ENCODE results near the gene TMEM92. TPM values are rescaled to one million over a fixed set of nuclear protein-coding genes. Genes with fewer than 3 reads are reported as not detected.

Gene TMEM92
- total and polyA plus RNA-seq, 2 of the 13 experiments (the other 11 are each of a cell fraction or from before 2014, with no cell fraction given) = 0.07 TPM; not detected in 1

GRCh38 chr17:50310455-50311111 lies 36.3 kb downstream of the TMEM92 start (continued):
- TF ChIP-seq ZNF609 (CRISPR knock-in tag; IDR thresholded peaks at IDR 0.05; ENCODE audit: borderline replicate concordance) (no peak), FOXP4 (CRISPR knock-in tag; IDR thresholded peaks at IDR 0.05) (no peak), ZFY (CRISPR knock-in tag; IDR thresholded peaks at IDR 0.05) (no peak), ZNF383 (CRISPR knock-in tag; IDR thresholded peaks at IDR 0.05; ENCODE audit: borderline replicate concordance) (no peak), GZF1 (CRISPR knock-in tag; IDR thresholded peaks at IDR 0.05) (no peak), YEATS4 (CRISPR knock-in tag; IDR thresholded peaks at IDR 0.05; ENCODE audit: borderline replicate concordance) (no peak), TARDBP (CRISPR knock-in tag; IDR thresholded peaks at IDR 0.05) (no peak), ZNF205 (CRISPR knock-in tag; IDR thresholded peaks at IDR 0.05) (0 out of 2 replicates have a peak, but pooled peaks have one; percentile 19), NR3C1 (CRISPR knock-in tag; IDR thresholded peaks at IDR 0.05) (no peak), ZBTB37 (CRISPR knock-in tag; IDR thresholded peaks at IDR 0.05) (no peak), SMC3 (IDR thresholded peaks at IDR 0.05; ENCODE audit: low read length) (no peak), ZNF253 (CRISPR knock-in tag; IDR thresholded peaks at IDR 0.05; ENCODE audit: borderline replicate concordance) (no peak), RFX5 (IDR thresholded peaks at IDR 0.05; ENCODE audit: low read depth, low read length) (no peak), U2AF1 (optimal IDR thresholded peaks at IDR 0.05; ENCODE audit: low read depth, low read length) (no peak), MXI1 (IDR thresholded peaks at IDR 0.05; ENCODE audit: borderline replicate concordance, low read depth, low read length) (no peak), KAT8 (CRISPR knock-in tag; IDR thresholded peaks at IDR 0.05) (no peak), GTF3A (CRISPR knock-in tag; conservative IDR thresholded peaks at IDR 0.05) (no peak), ZBTB7B (CRISPR knock-in tag; IDR thresholded peaks at IDR 0.05) (peak; percentile 95), JUN (CRISPR knock-in tag; IDR thresholded peaks at IDR 0.05) (peak; percentile 37; the same call in 1 of the 2 replicates), ISX (CRISPR knock-in tag; conservative IDR thresholded peaks at IDR 0.05) (no peak), TCF7L2 (IDR thresholded peaks at IDR 0.05; ENCODE audit: low read depth, low read length) (no peak)
- TF ChIP-seq, protein P1, sequence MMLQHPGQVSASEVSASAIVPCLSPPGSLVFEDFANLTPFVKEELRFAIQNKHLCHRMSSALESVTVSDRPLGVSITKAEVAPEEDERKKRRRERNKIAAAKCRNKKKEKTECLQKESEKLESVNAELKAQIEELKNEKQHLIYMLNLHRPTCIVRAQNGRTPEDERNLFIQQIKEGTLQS (CRISPR knock-in tag; IDR thresholded peaks at IDR 0.05) = peak; percentile 82; the same call in 1 of the 2 replicates
- TF ChIP-seq, protein P2, sequence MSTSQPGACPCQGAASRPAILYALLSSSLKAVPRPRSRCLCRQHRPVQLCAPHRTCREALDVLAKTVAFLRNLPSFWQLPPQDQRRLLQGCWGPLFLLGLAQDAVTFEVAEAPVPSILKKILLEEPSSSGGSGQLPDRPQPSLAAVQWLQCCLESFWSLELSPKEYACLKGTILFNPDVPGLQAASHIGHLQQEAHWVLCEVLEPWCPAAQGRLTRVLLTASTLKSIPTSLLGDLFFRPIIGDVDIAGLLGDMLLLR (CRISPR knock-in tag; IDR thresholded peaks at IDR 0.05) = no peak
